B cell (primary cell): Measurements from ENCODE around the gene TSPAN10. TPM values are rescaled to one million over a fixed set of nuclear protein-coding genes. Genes with fewer than 3 reads are reported as not detected.

Source experiments
- ATAC-seq: fragments of 200-7000 bp; cut with Tn5 transposase; one replicate; pipeline ENCODE4 v1.10.0; 2021; ENCODE audit warnings: low read depth, mild to moderate bottlenecking, moderate number of reproducible peaks, moderate library complexity
- CTCF ChIA-PET: fragments of 350-600 bp; sonication (Branson Sonifier 250); formaldehyde crosslinking; loops from one replicate; lab custom pipeline; 2021; ENCODE audit warnings: antibody characterized with exemption, inconsistent platforms; lab: Charles Lee
- POLR2A ChIA-PET: fragments of 350-600 bp; sonication (Branson Sonifier 250); formaldehyde crosslinking; loops from one replicate; lab custom pipeline; 2021; ENCODE audit warnings: antibody characterized with exemption; lab: Charles Lee
- DNase-seq: peaks from one replicate; pipeline ENCODE4 v3.0.0; 2013
- H2AFZ ChIP-seq: 2 replicates; pipeline ENCODE4 v1.6.1; 2012; ENCODE audit warnings: mild to moderate bottlenecking, low read depth, low read length; ENCODE audit not compliant: insufficient read depth, poor library complexity, severe bottlenecking
- H3K27ac ChIP-seq, 2 donors: 1 replicate in 1 of 2; 2 replicates in 1 of 2; pipeline ENCODE4 v1.5.1; 2012 to 2013; ENCODE audit warnings: low read length in 2 of 2, mild to moderate bottlenecking in 2 of 2, moderate library complexity in 1 of 2
- H3K27me3 ChIP-seq, 4 experiments: fragments of 200-600 bp in 1 of 4; sonication (generic) in 1 of 4; replicated peaks in 1 of 4; 1 replicate in 2 of 4; 2 replicates in 2 of 4; pipeline versions ENCODE4 v1.6.1 to v1.7.0; 2013 to 2016; ENCODE audit warnings: low read length in 3 of 4, mild to moderate bottlenecking in 2 of 4, mixed read lengths in 1 of 4, moderate library complexity in 1 of 4; ENCODE audit not compliant: insufficient read depth in 4 of 4, control insufficient read depth in 3 of 4; ENCODE audit errors: control extremely low read depth in 1 of 4
- H3K36me3 ChIP-seq, 2 experiments: replicated peaks in 1 of 2; 1 replicate in 1 of 2; 2 replicates in 1 of 2; pipeline versions ENCODE4 v1.6.1 to v1.7.1; 2013; ENCODE audit warnings: low read length in 1 of 2; ENCODE audit not compliant: insufficient read depth in 2 of 2, control insufficient read depth in 1 of 2; ENCODE audit errors: control extremely low read depth in 1 of 2, extremely low read depth in 1 of 2
- H3K4me1 ChIP-seq, 2 donors: fragments of 200-600 bp in 1 of 2; sonication (generic) in 1 of 2; 1 replicate in 1 of 2; 2 replicates in 1 of 2; pipeline versions ENCODE4 v1.5.1 to v1.6.1; 2013 to 2017; ENCODE audit warnings: low read length in 2 of 2; ENCODE audit not compliant: control insufficient read depth in 2 of 2, insufficient read depth in 2 of 2
- H3K4me2 ChIP-seq: replicated peaks from 2 replicates; pipeline ENCODE3; 2012; ENCODE audit warnings: mild to moderate bottlenecking, low read depth, low read length; ENCODE audit not compliant: poor library complexity, severe bottlenecking
- H3K4me3 ChIP-seq, 5 experiments: fragments of 200-600 bp in 1 of 5; sonication (generic) in 1 of 5; 1 replicate in 3 of 5; 2 replicates in 2 of 5; pipeline versions ENCODE4 v1.5.1 to v1.7.0; 2011 to 2016; ENCODE audit warnings: low read length in 4 of 5, mild to moderate bottlenecking in 4 of 5, low read depth in 2 of 5, control low read depth in 1 of 5, moderate library complexity in 1 of 5; ENCODE audit not compliant: insufficient read depth in 1 of 5; ENCODE audit errors: control extremely low read depth in 1 of 5, extremely low read depth in 1 of 5
- H3K79me2 ChIP-seq: fragments of 200-600 bp; sonication (generic); one replicate; pipeline ENCODE4 v1.6.0; 2016; ENCODE audit warnings: low read length; ENCODE audit not compliant: control insufficient read depth, insufficient read depth
- H3K9ac ChIP-seq: fragments of 200-600 bp; sonication (generic); 2 replicates; pipeline ENCODE4 v1.6.1; 2017; ENCODE audit warnings: mild to moderate bottlenecking, low read length, moderate library complexity
- H3K9me3 ChIP-seq, 3 donors: one replicate each; pipeline versions ENCODE4 v1.6.1 to v1.7.1; 2013; ENCODE audit warnings: low read length in 2 of 3; ENCODE audit not compliant: control insufficient read depth in 2 of 3, insufficient read depth in 1 of 3; ENCODE audit errors: control extremely low read depth in 1 of 3
- H4K20me1 ChIP-seq: 2 replicates; pipeline ENCODE4 v1.6.0; 2012; ENCODE audit warnings: mild to moderate bottlenecking, low read length; ENCODE audit not compliant: insufficient read depth, control insufficient read depth, poor library complexity, severe bottlenecking
- H3K27ac Mint-ChIP-seq: one replicate; pipeline ENCODE4 v1.8.0; 2021; ENCODE audit warnings: mixed read lengths
- H3K27me3 Mint-ChIP-seq: one replicate; pipeline ENCODE4 v1.8.0; 2021; ENCODE audit warnings: mixed read lengths
- H3K4me1 Mint-ChIP-seq: one replicate; pipeline ENCODE4 v1.8.0; 2021; ENCODE audit warnings: mixed read lengths
- H3K4me3 Mint-ChIP-seq: one replicate; pipeline ENCODE4 v1.8.0; 2021; ENCODE audit warnings: mixed read lengths
- H3K9me3 Mint-ChIP-seq: one replicate; pipeline ENCODE4 v1.8.0; 2022; ENCODE audit warnings: mixed read lengths; ENCODE audit not compliant: insufficient read depth
- EZH2 ChIP-seq: IDR thresholded peaks from 2 replicates; pipeline ENCODE4 v1.6.1; 2012; ENCODE audit warnings: borderline replicate concordance, low read depth, mild to moderate bottlenecking, moderate library complexity, low read length; ENCODE audit not compliant: insufficient read depth, poor library complexity, severe bottlenecking
- WGBS: methylation state at CpG from one replicate; pipeline ENCODE4 v1.1.5; 2013; ENCODE audit warnings: missing lambda C conversion rate; ENCODE audit not compliant: insufficient coverage; 5-methylcytosine and 5-hydroxymethylcytosine counted together
- intact Hi-C: fragments of 100-400 bp; cut with micrococcal nuclease; formaldehyde crosslinking; loops from one replicate; pipeline ENCODE4 v1.10.0; 2022
- polyA plus RNA-seq: library from polyadenylated mRNA; depleted of rRNA; stranded (reverse); fragments of >200 nt; gene quantifications from 2 replicates; pipeline ENCODE4 v1.2.3, GENCODE V29; 2012
- total RNA-seq, 2 donors: library from RNA; stranded (reverse); fragments of 120-200 nt in 1 of 2; gene quantifications; 1 replicate in 1 of 2; 2 replicates in 1 of 2; pipeline versions ENCODE4 v1.2.3 to v1.2.4, GENCODE V29; 2013 to 2022
- TF ChIP-seq, protein P1 (sequence below): fragments of 200-600 bp; IDR thresholded peaks from one replicate; pipeline ENCODE4 v1.8.0; 2022; ENCODE audit warnings: antibody characterized with exemption, mild to moderate bottlenecking

TSPAN10 gene
- total and polyA plus RNA-seq, 2 donors (not counting 1 experiment from before 2014, with no cell fraction given), result 0.34 to 1.1 TPM

DNA sequence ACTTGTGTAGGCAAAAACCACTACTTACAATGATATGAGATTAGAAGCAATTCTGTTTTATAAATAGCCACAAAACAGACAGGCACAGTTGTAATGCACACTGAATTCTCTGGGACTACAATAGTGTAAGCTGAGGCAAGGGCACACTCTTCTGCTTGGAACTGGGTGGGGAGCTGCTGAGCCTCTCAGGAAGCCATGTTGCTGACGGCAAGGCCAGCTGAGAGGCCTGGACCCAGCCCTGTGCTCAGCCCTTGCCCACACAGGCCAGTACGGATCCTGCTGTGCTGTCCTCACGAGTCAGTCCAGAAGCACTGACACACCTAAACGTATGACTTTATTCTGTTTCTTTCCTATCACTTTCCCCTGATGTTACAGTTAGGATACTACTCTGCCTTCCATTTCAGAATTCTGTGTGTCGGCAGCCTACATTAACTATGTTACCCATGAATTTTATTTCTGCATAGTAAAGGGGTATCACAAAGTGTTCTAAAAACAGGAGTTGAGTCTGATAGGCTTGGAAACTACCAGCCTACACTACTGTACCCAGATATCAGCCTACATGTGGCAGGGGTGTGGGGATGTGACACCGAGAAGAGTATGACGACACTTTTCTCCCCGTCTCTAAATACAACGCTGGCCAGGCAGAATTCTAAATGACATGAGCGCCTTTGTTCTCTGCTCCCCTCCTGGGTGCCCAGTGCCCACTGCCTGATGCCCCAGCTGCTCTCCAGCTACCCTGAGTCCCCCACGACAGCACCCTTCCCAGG is 43.7 kb upstream of the TSPAN10 start:
- no peak overlapping the region for H2AFZ ChIP-seq
- no peak overlapping the region for H3K4me3 ChIP-seq
- DNase-seq, result no peak
- no peaks in the 10 kb centered on the region for H3K9me3 ChIP-seq
- H3K9ac ChIP-seq, result no peak overlapping the region
- 97% methylated on average over 7 of the region's 11 CpGs for WGBS
- H3K36me3 ChIP-seq, result peaks cover 17 to 61% of the 10 kb centered on the region in 2 experiments
- no peak for ATAC-seq
- TF ChIP-seq EZH2, result no peak
- TF ChIP-seq, protein P1, sequence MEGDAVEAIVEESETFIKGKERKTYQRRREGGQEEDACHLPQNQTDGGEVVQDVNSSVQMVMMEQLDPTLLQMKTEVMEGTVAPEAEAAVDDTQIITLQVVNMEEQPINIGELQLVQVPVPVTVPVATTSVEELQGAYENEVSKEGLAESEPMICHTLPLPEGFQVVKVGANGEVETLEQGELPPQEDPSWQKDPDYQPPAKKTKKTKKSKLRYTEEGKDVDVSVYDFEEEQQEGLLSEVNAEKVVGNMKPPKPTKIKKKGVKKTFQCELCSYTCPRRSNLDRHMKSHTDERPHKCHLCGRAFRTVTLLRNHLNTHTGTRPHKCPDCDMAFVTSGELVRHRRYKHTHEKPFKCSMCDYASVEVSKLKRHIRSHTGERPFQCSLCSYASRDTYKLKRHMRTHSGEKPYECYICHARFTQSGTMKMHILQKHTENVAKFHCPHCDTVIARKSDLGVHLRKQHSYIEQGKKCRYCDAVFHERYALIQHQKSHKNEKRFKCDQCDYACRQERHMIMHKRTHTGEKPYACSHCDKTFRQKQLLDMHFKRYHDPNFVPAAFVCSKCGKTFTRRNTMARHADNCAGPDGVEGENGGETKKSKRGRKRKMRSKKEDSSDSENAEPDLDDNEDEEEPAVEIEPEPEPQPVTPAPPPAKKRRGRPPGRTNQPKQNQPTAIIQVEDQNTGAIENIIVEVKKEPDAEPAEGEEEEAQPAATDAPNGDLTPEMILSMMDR, result no peak
- Mint-ChIP-seq H3K4me1 (peaks cover 9% of the 10 kb centered on the region), H3K9me3 (no peaks in the 10 kb centered on the region), H3K27ac (peak overlapping the region; percentile 37), H3K27me3 (no peaks in the 10 kb centered on the region), H3K4me3 (no peak overlapping the region)
- H4K20me1 ChIP-seq, result no peaks in the 10 kb centered on the region
- peaks cover 11 to 24% of the 10 kb centered on the region in 2 donors for H3K4me1 ChIP-seq
- POLR2A ChIA-PET, result no interaction called here
- no peak overlapping the region for H3K4me2 ChIP-seq
- intact Hi-C loops, result no loop called here
- peaks cover 18% of the 10 kb centered on the region for H3K79me2 ChIP-seq
- no peaks in the 10 kb centered on the region for H3K27me3 ChIP-seq
- no peak overlapping the region for H3K27ac ChIP-seq
- CTCF ChIA-PET, result no interaction called here
